Kidney epithelial cell (primary cell): ENCODE results near the gene NUP133. TPM values are rescaled to one million over a fixed set of nuclear protein-coding genes. Genes with fewer than 3 reads are reported as not detected.

ENCODE experiments used
- DNase-seq: peaks from one replicate; pipeline ENCODE4 v3.0.0-alpha.2; 2010; ENCODE audit warnings: low read depth
- H3K27me3 ChIP-seq: 2 replicates; pipeline ENCODE4 v1.6.0; 2011; ENCODE audit warnings: low read length; ENCODE audit not compliant: control insufficient read depth, insufficient read depth
- H3K36me3 ChIP-seq: 2 replicates; pipeline ENCODE4 v1.5.1; 2011; ENCODE audit warnings: low read length; ENCODE audit not compliant: control insufficient read depth, insufficient read depth
- H3K4me3 ChIP-seq: 2 replicates; pipeline ENCODE4 v1.5.1; 2011; ENCODE audit warnings: low read depth, mild to moderate bottlenecking, control low read depth, low read length
- total RNA-seq: library from RNA; depleted of rRNA; stranded (reverse); fragments of >200 nt; gene quantifications from 2 replicates; pipeline ENCODE4 v1.2.3, GENCODE V29; 2015
- TF ChIP-seq, protein P1 (sequence below): IDR thresholded peaks from 2 replicates; pipeline ENCODE4 v1.5.1; 2011; ENCODE audit warnings: mild to moderate bottlenecking, moderate library complexity, low read length, control low read depth, inconsistent platforms; ENCODE audit not compliant: insufficient read depth, poor library complexity, severe bottlenecking

Gene NUP133
- total RNA-seq, 1 donor from 2014 or later = 28.6 TPM

DNA sequence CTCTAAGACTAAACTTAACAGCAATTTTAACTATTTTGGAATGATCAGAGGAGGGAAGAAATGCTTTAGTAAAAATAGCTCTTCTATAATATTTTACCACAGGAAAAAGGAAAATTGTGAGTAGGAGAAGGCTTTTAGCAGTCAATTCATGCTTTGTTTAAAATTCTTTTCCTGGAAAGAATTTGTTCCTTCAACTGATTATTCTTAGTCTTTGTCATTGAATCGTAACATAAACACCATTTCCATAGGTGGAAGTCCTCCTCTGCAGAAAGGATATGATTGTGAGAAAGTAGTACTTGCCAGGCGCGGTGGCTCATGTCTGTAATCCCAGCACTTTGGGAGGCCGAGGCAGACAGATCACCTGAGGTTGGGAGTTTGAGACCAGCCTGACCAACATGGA, 62.3 kb downstream of the NUP133 start:
- H3K4me3 ChIP-seq = no peak overlapping the region
- H3K27me3 ChIP-seq = no peaks in the 10 kb centered on the region
- no peak for DNase-seq
- H3K36me3 ChIP-seq = peaks cover 1% of the 10 kb centered on the region
- TF ChIP-seq, protein P1, sequence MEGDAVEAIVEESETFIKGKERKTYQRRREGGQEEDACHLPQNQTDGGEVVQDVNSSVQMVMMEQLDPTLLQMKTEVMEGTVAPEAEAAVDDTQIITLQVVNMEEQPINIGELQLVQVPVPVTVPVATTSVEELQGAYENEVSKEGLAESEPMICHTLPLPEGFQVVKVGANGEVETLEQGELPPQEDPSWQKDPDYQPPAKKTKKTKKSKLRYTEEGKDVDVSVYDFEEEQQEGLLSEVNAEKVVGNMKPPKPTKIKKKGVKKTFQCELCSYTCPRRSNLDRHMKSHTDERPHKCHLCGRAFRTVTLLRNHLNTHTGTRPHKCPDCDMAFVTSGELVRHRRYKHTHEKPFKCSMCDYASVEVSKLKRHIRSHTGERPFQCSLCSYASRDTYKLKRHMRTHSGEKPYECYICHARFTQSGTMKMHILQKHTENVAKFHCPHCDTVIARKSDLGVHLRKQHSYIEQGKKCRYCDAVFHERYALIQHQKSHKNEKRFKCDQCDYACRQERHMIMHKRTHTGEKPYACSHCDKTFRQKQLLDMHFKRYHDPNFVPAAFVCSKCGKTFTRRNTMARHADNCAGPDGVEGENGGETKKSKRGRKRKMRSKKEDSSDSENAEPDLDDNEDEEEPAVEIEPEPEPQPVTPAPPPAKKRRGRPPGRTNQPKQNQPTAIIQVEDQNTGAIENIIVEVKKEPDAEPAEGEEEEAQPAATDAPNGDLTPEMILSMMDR = no peak

DNA sequence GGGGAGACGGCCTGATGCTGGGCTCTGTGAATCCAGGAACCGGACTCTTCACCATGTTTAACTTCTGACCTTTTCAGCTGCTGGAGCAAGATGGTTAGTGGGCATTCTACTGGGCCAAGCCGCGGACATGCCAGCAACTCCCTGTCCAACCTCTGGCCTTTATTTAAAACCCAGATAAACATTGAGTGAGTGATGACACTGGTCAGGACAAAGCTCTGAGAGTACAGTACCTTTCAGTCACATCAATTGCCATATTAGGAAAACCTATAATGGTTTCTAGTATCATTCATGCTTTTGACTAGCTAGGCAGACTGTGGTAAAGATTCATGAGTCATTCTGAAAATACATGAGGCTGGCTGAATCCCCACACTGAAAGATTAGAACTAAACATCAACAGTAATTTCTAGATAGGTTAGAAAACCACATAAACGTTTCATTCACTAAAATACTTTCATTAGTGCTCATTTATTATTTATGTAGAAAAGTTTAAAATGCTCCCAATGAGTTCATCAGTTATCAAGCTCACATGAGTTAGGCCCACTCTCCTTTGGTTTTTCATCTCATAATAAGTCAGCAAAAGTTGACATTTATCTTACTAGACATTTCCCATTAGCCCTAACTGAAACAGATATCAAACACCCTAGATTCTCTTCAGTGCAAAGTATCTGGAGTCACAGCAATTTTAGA, 67.1 kb downstream of the NUP133 start:
- no peaks in the 10 kb centered on the region for H3K36me3 ChIP-seq
- TF ChIP-seq, protein P1 = no peak
- peak; percentile 47 for DNase-seq
- H3K27me3 ChIP-seq = peaks cover 4% of the 10 kb centered on the region
- no peak overlapping the region for H3K4me3 ChIP-seq

DNA sequence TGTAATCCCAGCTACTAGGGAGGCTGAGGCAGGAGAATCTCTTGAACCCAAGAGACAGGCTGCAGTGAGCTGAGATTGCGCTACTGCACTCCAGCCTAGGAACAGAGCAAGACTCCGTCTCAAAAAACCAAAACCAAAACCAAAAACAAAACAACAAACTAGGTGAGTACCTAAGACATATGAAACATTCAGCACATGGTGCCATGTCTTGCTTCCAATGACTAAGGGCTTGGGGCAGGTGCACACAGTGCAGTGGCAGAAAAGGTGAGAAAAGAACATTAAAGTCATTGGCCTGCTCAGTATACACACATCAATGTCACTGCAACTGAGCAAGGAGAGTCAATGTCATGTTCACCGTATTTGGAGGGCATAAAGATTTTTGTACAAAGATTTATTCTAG, 70.1 kb downstream of the NUP133 start:
- Histone ChIP-seq H3K4me3 (no peak overlapping the region), H3K27me3 (peaks cover 32% of the 10 kb centered on the region), H3K36me3 (no peaks in the 10 kb centered on the region)
- no peak for DNase-seq
- TF ChIP-seq, protein P1 = no peak

DNA sequence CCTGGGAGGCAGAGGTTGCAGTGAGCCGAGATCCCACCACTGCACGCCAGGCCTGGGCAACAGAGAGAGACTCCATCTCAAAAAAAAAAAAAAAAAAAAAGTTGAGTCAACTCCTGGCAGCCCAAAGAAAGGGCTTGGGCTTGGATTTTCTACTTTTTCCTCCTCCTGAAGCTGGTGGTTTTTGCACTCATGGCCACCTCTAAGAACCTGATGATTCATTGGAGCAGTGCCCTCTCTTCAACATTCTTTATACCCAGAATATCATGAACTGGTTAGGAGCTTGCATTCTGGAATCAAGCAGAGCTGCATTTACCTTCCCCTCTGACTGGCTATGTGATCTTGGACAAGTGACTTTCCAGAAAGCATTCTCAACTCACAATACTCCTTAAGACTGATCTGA, 70.7 kb downstream of the NUP133 start:
- H3K27me3 ChIP-seq = peaks cover 38% of the 10 kb centered on the region
- no peak overlapping the region for H3K4me3 ChIP-seq
- DNase-seq = no peak
- no peaks in the 10 kb centered on the region for H3K36me3 ChIP-seq
- TF ChIP-seq, protein P1 = no peak

DNA sequence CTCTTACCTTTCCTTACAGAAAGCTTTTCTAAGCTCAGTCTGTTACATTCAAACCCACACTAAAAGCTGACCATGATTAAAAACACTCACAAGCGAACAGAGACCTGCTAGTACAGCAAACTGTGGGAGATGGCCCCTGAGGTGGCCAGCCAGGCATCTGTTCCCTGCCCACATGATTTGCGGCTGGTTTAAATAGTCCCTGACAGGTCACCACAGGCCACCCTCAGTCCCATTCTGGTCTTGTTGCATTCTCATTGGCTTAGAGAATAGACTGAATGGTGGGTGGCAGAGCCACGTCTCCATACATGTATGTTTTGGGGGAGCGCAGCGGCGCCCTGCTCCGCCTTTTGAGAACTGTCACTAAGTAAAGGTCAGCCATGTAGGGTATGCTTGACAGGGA, 71.9 kb downstream of the NUP133 start:
- H3K4me3 ChIP-seq = no peak overlapping the region
- peaks cover 49% of the 10 kb centered on the region for H3K27me3 ChIP-seq
- H3K36me3 ChIP-seq = no peaks in the 10 kb centered on the region
- DNase-seq = no peak
- TF ChIP-seq, protein P1 = no peak

DNA sequence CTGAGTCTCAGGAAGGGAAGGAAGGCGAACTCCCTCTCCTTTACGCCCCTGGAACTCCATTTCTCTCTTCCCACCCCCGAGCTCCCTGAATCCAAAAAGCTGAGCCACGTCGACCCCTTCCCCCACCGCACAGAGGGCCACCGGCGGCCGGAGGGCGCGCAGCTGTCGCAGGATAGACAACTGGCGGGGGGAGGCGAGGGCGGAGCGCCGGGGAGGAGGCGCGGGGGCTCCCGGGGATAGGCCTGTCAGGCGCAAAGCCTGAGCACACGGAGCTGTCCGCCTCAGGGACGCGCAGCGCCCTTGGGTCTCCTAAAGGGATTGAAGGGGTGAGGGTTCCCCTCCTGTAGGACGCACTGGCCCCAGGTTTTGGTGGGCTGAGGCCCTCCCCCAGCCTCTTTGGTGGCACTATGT, 73.5 kb downstream of the NUP133 start:
- Histone ChIP-seq H3K27me3 (peaks cover 61% of the 10 kb centered on the region), H3K36me3 (no peaks in the 10 kb centered on the region), H3K4me3 (no peak overlapping the region)
- DNase-seq = no peak
- TF ChIP-seq, protein P1 = no peak
